Activated CD8-positive, alpha-beta memory T cell treated with anti-CD3 and anti-CD28 coated beads, Interleukin-2, amount 50 U/mL, for 1 hour (primary cell): ENCODE results near the gene ATG4D.
"Not testable (repeated sequence)": the region's sequence is repeated elsewhere in the genome, so short reads cannot be mapped to it uniquely, and the experiment has no call there.

Experiments
- DNase-seq: peaks from one replicate; pipeline ENCODE4 v3.0.0-alpha.2; 2020; ENCODE audit errors: extremely low read depth

Gene ATG4D

GRCh38 chr19:10519421-10519820 is 24.3 kb upstream of the ATG4D start:
- DNase-seq = no peak

DNA sequence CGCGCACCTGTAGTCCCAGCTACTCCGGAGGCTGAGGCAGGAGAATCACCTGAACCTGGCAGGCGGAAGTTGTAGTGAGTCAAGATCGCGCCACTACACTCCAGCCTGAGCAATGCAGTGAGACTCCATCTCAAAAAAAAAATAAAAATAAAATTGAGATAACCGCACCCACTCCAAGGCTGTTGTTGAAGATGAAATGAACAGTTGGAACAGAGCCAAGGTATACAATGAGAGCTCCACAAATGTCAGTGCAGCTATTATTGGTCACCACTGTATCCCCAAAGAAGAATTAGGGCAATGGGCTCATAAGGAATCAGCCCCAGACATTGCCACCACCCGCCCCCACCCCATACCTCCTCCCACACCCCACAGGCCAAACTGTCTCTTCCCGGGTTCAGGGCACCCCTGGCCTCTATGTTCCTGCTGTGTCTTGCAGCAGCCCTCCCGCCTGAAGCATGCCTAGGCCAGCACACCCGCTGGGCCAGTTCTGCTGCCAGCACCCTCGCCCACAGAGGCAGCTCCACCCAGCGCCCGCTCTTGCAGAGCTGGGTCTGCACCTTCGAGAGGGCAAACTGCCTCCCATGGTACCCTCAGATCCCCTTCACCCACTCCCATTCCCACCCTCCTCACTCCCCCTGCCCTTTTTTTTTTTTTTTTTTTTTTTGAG is 22.9 kb upstream of the ATG4D start:
- DNase-seq = no peak

GRCh38 chr19:10521461-10522171 is 22.1 kb upstream of the ATG4D start:
- DNase-seq = no peak

- DNase-seq = no peak
These were observed 20.5 kb upstream of the ATG4D start for GRCh38 chr19:10523135-10523636.

GRCh38 chr19:10525636-10526035 is 18.1 kb upstream of the ATG4D start:
- no peak for DNase-seq

GRCh38 chr19:10526887-10527286 is 16.8 kb upstream of the ATG4D start:
- DNase-seq = not testable (repeated sequence)

GRCh38 chr19:10532457-10532856 is 11.2 kb upstream of the ATG4D start:
- DNase-seq = no peak

- DNase-seq = no peak
These were observed 9.9 kb upstream of the ATG4D start for GRCh38 chr19:10533646-10534386.

DNA sequence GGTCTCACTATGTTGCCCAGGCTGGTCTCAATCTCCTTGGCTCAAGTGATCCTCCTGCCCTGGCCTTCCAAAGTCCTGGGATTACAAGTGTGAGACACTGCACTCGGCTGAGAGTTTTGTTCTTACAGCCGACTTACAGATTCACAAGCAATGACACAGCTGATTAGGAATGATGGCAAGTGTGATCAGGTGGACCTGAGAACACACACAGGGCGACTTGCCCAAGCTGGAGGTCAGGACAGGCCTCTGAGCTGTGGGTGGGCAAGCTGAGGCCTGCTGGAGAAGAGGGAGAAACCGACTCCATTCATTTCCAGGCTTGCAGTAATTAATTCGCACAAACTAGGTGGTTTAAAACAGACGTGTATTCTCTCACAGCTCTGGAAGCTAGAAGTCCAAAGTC is 8.1 kb upstream of the ATG4D start:
- DNase-seq = no peak

- DNase-seq = no peak
These were observed 6.0 kb upstream of the ATG4D start for GRCh38 chr19:10537668-10538067.

DNA sequence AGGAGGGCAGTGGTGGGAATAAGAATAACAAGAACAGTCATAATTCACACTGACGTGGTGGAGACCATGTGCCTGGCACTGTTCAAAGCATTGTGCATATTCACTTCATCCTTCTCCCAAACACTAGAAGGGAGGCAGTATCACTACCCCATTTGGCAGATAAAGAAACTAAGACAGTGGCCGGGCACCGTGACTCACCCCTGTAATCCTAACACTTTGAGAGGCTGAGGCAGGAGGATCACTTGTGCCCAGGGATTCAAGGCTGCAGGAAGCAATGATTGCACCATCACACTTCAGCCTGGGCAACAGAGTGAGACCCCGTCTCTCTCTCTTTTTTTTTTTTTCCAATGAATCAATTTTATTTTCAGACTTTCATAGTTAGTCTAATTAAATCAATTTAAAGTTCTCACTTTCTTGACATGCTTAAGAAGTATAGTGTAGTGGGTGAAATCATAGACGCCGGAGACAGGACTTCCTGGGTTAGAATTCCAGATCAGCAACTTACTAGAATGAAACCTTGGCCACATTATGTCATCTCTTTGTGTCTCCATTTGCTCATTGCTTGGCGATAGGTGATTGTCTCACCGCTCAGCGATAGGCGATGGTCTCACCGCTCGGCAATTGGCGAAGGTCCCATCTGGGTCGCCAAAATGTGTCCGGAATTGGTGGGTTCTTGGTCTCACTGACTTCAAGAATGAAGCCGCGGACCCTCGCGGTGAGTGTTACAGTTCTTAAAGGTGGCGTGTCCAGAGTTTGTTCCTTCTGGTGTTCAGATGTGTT is 5.3 kb upstream of the ATG4D start:
- no peak for DNase-seq

DNA sequence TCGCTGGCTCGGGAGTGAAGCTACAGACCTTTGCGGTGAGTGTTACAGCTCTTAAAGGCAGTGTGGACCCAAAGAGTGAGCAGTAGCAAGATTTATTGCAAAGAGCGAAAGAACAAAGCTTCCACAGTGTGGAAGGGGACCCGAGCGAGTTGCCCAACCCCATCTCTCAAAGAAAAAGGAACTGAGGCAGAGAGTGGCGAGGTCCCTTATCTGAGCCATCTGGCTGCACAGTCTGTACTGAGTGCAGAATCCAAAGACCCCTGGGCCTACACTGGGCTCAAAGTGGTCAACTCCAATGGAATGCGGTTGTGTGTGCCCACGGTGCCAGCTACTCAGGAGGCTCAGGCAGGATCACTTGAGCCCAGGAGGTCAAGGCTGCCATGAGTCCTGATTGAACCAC is 4.7 kb upstream of the ATG4D start:
- not testable (repeated sequence) for DNase-seq

- DNase-seq = no peak
These were observed 665 bp upstream of the ATG4D start for GRCh38 chr19:10543059-10543419.

GRCh38 chr19:10544242-10544752 is 593 bp downstream of the ATG4D start:
- DNase-seq = no peak

DNA sequence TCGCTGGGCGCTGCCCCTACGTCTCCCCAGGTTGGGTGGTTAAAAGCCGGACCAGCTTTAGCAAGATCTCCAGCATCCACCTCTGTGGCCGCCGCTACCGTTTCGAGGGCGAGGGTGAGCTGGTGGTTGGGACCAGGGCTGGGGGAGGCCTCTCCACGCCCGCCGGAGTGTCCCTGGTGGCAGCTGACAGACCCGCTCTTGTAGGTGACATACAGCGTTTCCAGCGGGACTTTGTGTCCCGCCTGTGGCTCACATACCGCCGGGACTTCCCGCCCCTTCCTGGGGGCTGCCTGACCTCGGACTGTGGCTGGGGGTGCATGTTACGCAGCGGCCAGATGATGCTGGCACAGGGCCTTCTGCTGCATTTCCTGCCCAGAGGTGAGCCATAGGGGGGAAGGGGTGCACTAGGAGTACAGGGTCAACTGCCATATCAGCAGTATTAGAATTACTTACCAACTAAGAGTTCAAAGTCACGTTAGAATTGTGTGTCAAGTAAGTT is 1.1 kb downstream of the ATG4D start:
- DNase-seq = no peak

GRCh38 chr19:10546817-10547216 is 3.1 kb downstream of the ATG4D start:
- DNase-seq = no peak

- no peak for DNase-seq
These were observed 5.1 kb downstream of the ATG4D start for GRCh38 chr19:10548746-10549276.

DNA sequence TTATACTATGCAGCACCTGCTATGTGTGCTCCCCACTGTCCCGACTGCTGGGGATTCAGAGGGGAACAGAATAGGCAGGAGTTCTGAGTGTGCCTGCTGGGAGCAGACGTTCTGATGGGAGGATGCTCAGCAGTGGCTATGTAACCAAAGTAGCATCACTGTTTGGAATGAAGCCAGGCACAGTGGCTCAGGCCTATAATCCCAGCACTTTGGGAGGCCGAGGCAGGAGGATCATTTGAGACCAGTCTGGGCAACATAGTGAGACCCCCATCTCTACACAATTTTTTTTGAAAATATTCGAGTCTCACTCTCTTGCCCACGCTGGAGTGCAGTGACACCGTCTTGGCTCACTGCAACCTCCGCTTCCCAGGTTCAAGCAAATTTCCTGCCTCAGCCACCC is 6.0 kb downstream of the ATG4D start:
- no peak for DNase-seq

DNA sequence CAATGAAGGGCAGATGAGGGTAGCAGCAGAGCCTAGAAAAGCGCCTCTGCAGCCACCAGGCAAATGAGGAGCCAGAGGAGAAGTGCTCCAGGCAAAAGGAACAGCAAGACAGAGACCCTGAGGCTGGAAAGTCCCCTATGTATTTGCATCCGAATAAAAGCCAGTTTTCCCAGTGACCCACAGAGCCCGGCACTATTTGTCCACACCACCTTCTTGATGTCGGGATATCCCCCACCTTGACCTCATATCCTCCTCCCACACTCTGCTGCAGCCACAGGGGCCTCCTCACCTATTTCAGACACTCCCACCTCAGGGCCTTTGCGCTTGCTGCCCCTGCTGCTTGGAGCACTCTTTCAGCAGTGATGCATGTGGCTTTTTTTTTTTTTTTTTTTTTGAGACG is 6.6 kb downstream of the ATG4D start:
- DNase-seq = no peak

GRCh38 chr19:10551006-10551405 is 7.3 kb downstream of the ATG4D start:
- DNase-seq = not testable (repeated sequence)

GRCh38 chr19:10551698-10552301 is 8.1 kb downstream of the ATG4D start:
- no peak for DNase-seq
